HCT116 (cell line): Measurements from ENCODE around the gene CCDC54. TPM values are rescaled to one million over a fixed set of nuclear protein-coding genes. Genes with fewer than 3 reads are reported as not detected.

Experiments used
- ATAC-seq: fragments of 200-7000 bp; cut with Tn5 transposase; 2 replicates; pipeline ENCODE4 v1.9.1; 2020; ENCODE audit warnings: mild to moderate bottlenecking, moderate library complexity
- BruUV-seq: library from RNA; stranded (reverse); fragments of 400-500 nt; replicated peaks from 2 replicates; lab custom pipeline; 2021; lab: Mats Ljungman, UMichigan
- CTCF ChIA-PET: fragments of 300-600 bp; sonication (Branson Sonifier 250); formaldehyde crosslinking; loops from one replicate; lab custom pipeline; 2021; ENCODE audit warnings: antibody characterized with exemption; lab: Charles Lee
- POLR2A ChIA-PET: fragments of 300-600, 350-600 bp; sonication (Branson Sonifier 250); formaldehyde crosslinking; loops from one replicate; lab custom pipeline; 2021; ENCODE audit warnings: antibody characterized with exemption; lab: Charles Lee
- RAD21 ChIA-PET, 2 experiments: fragments of 300-600 bp; sonication (Branson Sonifier 250); formaldehyde crosslinking; loops; one replicate each; lab custom pipeline; 2023; ENCODE audit warnings: low total read pairs in 2 of 2; ENCODE audit not compliant: uncharacterized antibody in 2 of 2, unreplicated experiment in 2 of 2, low non-redundant PET in 1 of 2; lab: Charles Lee
- DNase-seq: peaks from one replicate; pipeline ENCODE4 v3.0.0-alpha.2; 2010; ENCODE audit warnings: low read depth, low spot score
- H2AFZ ChIP-seq: fragments of 200-600 bp; shearing (Covaris generic), sonication (generic); 2 replicates; pipeline ENCODE4 v1.6.1; 2017; ENCODE audit warnings: low read depth, mixed run types, mixed read lengths, antibody characterized with exemption, low read length; ENCODE audit not compliant: poor library complexity, severe bottlenecking
- H3K27ac ChIP-seq: 2 replicates; pipeline ENCODE4 v1.5.1; 2012; ENCODE audit warnings: low read depth, low read length
- H3K27me3 ChIP-seq: fragments of 200-600 bp; sonication (generic); 2 replicates; pipeline ENCODE4 v1.6.1; 2016; ENCODE audit warnings: mixed run types, low read length, mixed read lengths; ENCODE audit not compliant: insufficient read depth
- H3K36me3 ChIP-seq, 2 experiments: fragments of 200-500 bp in 1 of 2; fragments of 200-600 bp in 1 of 2; sonication (Bioruptor generic) in 1 of 2; sonication (generic) in 1 of 2; 2 replicates each; pipeline versions ENCODE4 v1.5.1 to v1.6.1; 2014 to 2016; ENCODE audit warnings: low read length in 2 of 2, inconsistent platforms in 1 of 2, mixed read lengths in 1 of 2, mixed run types in 1 of 2; ENCODE audit not compliant: insufficient read depth in 2 of 2, control insufficient read depth in 1 of 2
- H3K4me1 ChIP-seq, 2 experiments: fragments of 200-600 bp in 1 of 2; sonication (generic) in 1 of 2; 2 replicates each; pipeline versions ENCODE4 v1.5.1 to v1.6.1; 2012 to 2017; ENCODE audit warnings: low read length in 2 of 2, inconsistent platforms in 1 of 2, mild to moderate bottlenecking in 1 of 2, mixed read lengths in 1 of 2, mixed run types in 1 of 2, moderate library complexity in 1 of 2; ENCODE audit not compliant: insufficient read depth in 2 of 2, control insufficient read depth in 1 of 2
- H3K4me2 ChIP-seq: fragments of 200-600 bp; sonication (generic); 2 replicates; pipeline ENCODE4 v1.6.1; 2017; ENCODE audit warnings: mixed run types, low read length, mixed read lengths
- H3K4me3 ChIP-seq, 2 experiments: fragments of 200-600 bp in 1 of 2; sonication (generic) in 1 of 2; replicated peaks in 1 of 2; 2 replicates each; pipeline ENCODE4 v1.5.1; 2011 to 2016; ENCODE audit warnings: low read length in 2 of 2, control low read depth in 1 of 2, low read depth in 1 of 2, mild to moderate bottlenecking in 1 of 2, mixed read lengths in 1 of 2, mixed run types in 1 of 2
- H3K79me2 ChIP-seq: fragments of 200-600 bp; sonication (generic); 2 replicates; pipeline ENCODE4 v1.6.1; 2017; ENCODE audit warnings: mild to moderate bottlenecking, mixed run types, low read length, moderate library complexity, mixed read lengths; ENCODE audit not compliant: insufficient read depth
- H3K9ac ChIP-seq: fragments of 200-600 bp; sonication (generic); 2 replicates; pipeline ENCODE4 v1.6.1; 2016; ENCODE audit warnings: low read length, mixed read lengths
- H3K9me2 ChIP-seq: fragments of 200-600 bp; sonication (generic), shearing (Covaris generic); 2 replicates; pipeline ENCODE4 v1.6.1; 2017; ENCODE audit warnings: mixed run types, mild to moderate bottlenecking, moderate library complexity; ENCODE audit not compliant: insufficient read depth
- H3K9me3 ChIP-seq, 2 experiments: fragments of 200-500 bp in 1 of 2; fragments of 200-600 bp in 1 of 2; sonication (Bioruptor generic) in 1 of 2; sonication (generic) in 1 of 2; 2 replicates each; pipeline ENCODE4 v1.6.1; 2014 to 2017; ENCODE audit warnings: low read length in 2 of 2, mixed read lengths in 2 of 2, inconsistent platforms in 1 of 2, low read depth in 1 of 2, mild to moderate bottlenecking in 1 of 2, mixed run types in 1 of 2, moderate library complexity in 1 of 2; ENCODE audit not compliant: control insufficient read depth in 1 of 2, insufficient read depth in 1 of 2
- H4K20me1 ChIP-seq: fragments of 200-600 bp; sonication (generic), shearing (Covaris generic); 2 replicates; pipeline ENCODE4 v1.6.1; 2017; ENCODE audit warnings: mixed run types, mild to moderate bottlenecking, moderate library complexity; ENCODE audit not compliant: insufficient read depth
- CBX3 ChIP-seq: IDR thresholded peaks from 2 replicates; pipeline ENCODE4 v1.6.1; 2012; ENCODE audit warnings: low read depth
- CEBPB ChIP-seq: IDR thresholded peaks from 2 replicates; pipeline ENCODE4 v1.6.1; 2012; ENCODE audit warnings: low read depth
- CTCF ChIP-seq, 3 experiments: fragments of 200-600 bp in 1 of 3; sonication (generic) in 1 of 3; IDR thresholded peaks in 2 of 3; conservative IDR thresholded peaks in 1 of 3; 2 replicates each; pipeline ENCODE4 v1.5.1; 2012 to 2017; ENCODE audit warnings: low read depth in 2 of 3, low read length in 2 of 3, antibody characterized with exemption in 1 of 3, borderline replicate concordance in 1 of 3, control low read depth in 1 of 3, mild to moderate bottlenecking in 1 of 3, mixed read lengths in 1 of 3, mixed run types in 1 of 3, moderate library complexity in 1 of 3; ENCODE audit not compliant: insufficient read depth in 1 of 3
- ELF1 ChIP-seq: IDR thresholded peaks from 2 replicates; pipeline ENCODE4 v1.6.1; 2012; ENCODE audit warnings: low read depth, borderline replicate concordance
- EZH2 ChIP-seq: fragments of 200-600 bp; sonication (generic); IDR thresholded peaks from 2 replicates; pipeline ENCODE4 v1.6.1; 2017; ENCODE audit warnings: antibody characterized with exemption, mixed run types
- EZH2phosphoT487 ChIP-seq: fragments of 200-600 bp; IDR thresholded peaks from 2 replicates; pipeline ENCODE4 v1.6.1; 2018; ENCODE audit warnings: antibody characterized with exemption, borderline replicate concordance
- FOSL1 ChIP-seq: IDR thresholded peaks from 2 replicates; pipeline ENCODE4 v1.6.1; 2012; ENCODE audit warnings: low read depth
- POLR2A ChIP-seq: IDR thresholded peaks from 2 replicates; pipeline ENCODE4 v1.7.0; 2011; ENCODE audit warnings: borderline replicate concordance; ENCODE audit not compliant: insufficient read depth, insufficient read length; ENCODE audit errors: extremely low read depth
- REST ChIP-seq: IDR thresholded peaks from 2 replicates; pipeline ENCODE4 v1.6.1; 2012; ENCODE audit warnings: low read depth
- SIN3A ChIP-seq: IDR thresholded peaks from 2 replicates; pipeline ENCODE4 v1.6.1; 2012; ENCODE audit warnings: low read depth
- SRF ChIP-seq: IDR thresholded peaks from 2 replicates; pipeline ENCODE4 v1.6.1; 2012; ENCODE audit warnings: low read depth
- ZBTB33 ChIP-seq: IDR thresholded peaks from 2 replicates; pipeline ENCODE4 v1.6.1; 2011; ENCODE audit warnings: mild to moderate bottlenecking, low read length, moderate library complexity; ENCODE audit not compliant: insufficient replicate concordance; ENCODE audit errors: extremely low read depth
- ZFX ChIP-seq: fragments of 450-650 bp; IDR thresholded peaks from 2 replicates; pipeline ENCODE4 v1.6.1; 2017
- ZNF274 ChIP-seq: fragments of 200-500 bp; sonication (Bioruptor generic); IDR thresholded peaks from 2 replicates; pipeline ENCODE4 v1.6.1; 2014; ENCODE audit warnings: mild to moderate bottlenecking, low read depth, low read length, inconsistent platforms
- intact Hi-C: fragments of 100-400 bp; cut with micrococcal nuclease; formaldehyde crosslinking; loops from 2 replicates; pipeline ENCODE4 v1.10.0; 2022
- total RNA-seq: library from RNA; stranded (reverse); gene quantifications from one replicate; pipeline ENCODE4 v1.2.1, GENCODE V29; 2021; ENCODE audit not compliant: unreplicated experiment
- TF ChIP-seq, protein P1 (sequence below): IDR thresholded peaks from 2 replicates; pipeline ENCODE4 v1.6.1; 2012

CCDC54 gene
- total RNA-seq, 1 experiment from 2014 or later, result not detected

DNA sequence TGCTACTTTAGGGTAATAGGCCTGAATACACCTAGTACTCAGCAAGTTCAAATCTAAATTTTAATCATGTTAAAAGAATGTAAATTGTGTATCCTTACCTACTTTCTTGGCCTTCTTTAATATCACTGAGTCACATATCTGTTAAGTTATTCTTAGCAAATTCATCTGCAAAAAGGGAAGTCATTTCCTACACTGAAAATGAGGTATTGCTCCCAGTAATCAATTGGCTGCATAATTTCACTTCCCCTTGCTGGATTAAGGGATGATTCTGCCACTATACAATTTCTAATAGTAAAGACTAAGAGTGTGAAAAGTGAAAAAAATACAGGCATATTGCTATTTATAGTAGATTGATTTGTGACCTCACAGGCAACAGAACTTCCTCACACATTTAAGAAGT, 47.8 kb downstream of the CCDC54 start:
- ATAC-seq (no peak), DNase-seq (no peak)
- POLR2A ChIA-PET, result no interaction called here
- CTCF ChIA-PET, result no interaction called here
- Histone ChIP-seq H2AFZ (peak overlapping the region; percentile 49), H3K36me3 (no peaks in the 10 kb centered on the region), H3K27me3 (no peaks in the 10 kb centered on the region), H3K4me1 (peaks cover 0 to 8% of the 10 kb centered on the region in 2 experiments; a peak in 2 of 4 replicates), H3K9me2 (no peaks in the 10 kb centered on the region), H3K79me2 (no peaks in the 10 kb centered on the region), H4K20me1 (no peaks in the 10 kb centered on the region), H3K4me2 (no peak overlapping the region), H3K4me3 (no peak overlapping the region), H3K9ac (no peak overlapping the region), H3K27ac (no peak overlapping the region), H3K9me3 (no peaks in the 10 kb centered on the region)
- TF ChIP-seq CEBPB, result no peak
- no peak for TF ChIP-seq ZFX
- TF ChIP-seq EZH2phosphoT487, result no peak
- TF ChIP-seq POLR2A, result no peak
- TF ChIP-seq, protein P1, sequence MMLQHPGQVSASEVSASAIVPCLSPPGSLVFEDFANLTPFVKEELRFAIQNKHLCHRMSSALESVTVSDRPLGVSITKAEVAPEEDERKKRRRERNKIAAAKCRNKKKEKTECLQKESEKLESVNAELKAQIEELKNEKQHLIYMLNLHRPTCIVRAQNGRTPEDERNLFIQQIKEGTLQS, result no peak
- TF ChIP-seq ZNF274, result no peak
- TF ChIP-seq CTCF (IDR thresholded peaks at IDR 0.05 in 2 of 3, conservative IDR thresholded peaks at IDR 0.05 in 1 of 3; ENCODE audit: borderline replicate concordance in 1 of 3, insufficient read depth in 1 of 3, low read depth in 2 of 3, low read length in 2 of 3), result no peak
- no peak for TF ChIP-seq EZH2
- no peak for TF ChIP-seq SRF
- no peak for TF ChIP-seq FOSL1
- TF ChIP-seq ELF1, result no peak
- no peak for TF ChIP-seq ZBTB33
- no peak for TF ChIP-seq SIN3A
- no peak for TF ChIP-seq CBX3
- TF ChIP-seq REST, result no peak
- RAD21 ChIA-PET, result no interaction called here
- BruUV-seq, result no TSS peak
- intact Hi-C loops, result loop anchor here (10.0 kb wide), 1 partner anchor 320 kb away; no protein-coding TSS in a partner anchor
